ENCODE measurements around the gene MEF2C.

The MEF2C gene

GRCh38 chr5:88778736-88779135 is 104.2 kb downstream of the MEF2C start:
- no peak for DNase-seq (ENCODE audit: low spot score)
- CTCF ChIA-PET = interaction anchor here (0.6 kb wide), 1 partner anchor 9 kb away, joined by 3 read pairs; no protein-coding TSS in a partner anchor
- POLR2A ChIA-PET (ENCODE audit: low non-redundant PET) = no interaction called here
- TF ChIP-seq CTCF (conservative IDR thresholded peaks at IDR 0.05; ENCODE audit: low read depth) = no peak
- H3K27ac ChIP-seq = no peak overlapping the region

DNA sequence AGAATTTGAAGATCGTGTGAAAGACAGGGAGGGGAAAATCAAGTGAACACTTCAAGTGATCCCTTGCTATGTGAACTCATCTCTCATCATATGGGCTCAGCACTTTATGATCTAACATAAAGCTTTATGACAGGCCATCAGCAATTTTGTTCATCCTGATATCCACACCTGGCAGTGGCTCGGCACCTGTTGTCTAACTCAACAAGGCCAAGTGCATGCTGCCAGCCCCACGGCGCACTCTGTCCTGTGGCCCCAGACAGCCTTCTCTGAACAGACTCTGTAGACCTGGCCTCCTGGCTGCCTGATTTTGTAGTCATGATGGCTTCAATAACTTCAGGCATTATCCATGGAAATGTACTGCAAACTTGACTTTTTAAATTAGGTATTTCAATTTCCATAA is 106.3 kb downstream of the MEF2C start:
- CTCF ChIA-PET = no interaction called here
- POLR2A ChIA-PET (ENCODE audit: low non-redundant PET) = no interaction called here
- no peak for TF ChIP-seq CTCF (conservative IDR thresholded peaks at IDR 0.05; ENCODE audit: low read depth)
- DNase-seq (ENCODE audit: low spot score) = no peak
- no peak overlapping the region for H3K27ac ChIP-seq

DNA sequence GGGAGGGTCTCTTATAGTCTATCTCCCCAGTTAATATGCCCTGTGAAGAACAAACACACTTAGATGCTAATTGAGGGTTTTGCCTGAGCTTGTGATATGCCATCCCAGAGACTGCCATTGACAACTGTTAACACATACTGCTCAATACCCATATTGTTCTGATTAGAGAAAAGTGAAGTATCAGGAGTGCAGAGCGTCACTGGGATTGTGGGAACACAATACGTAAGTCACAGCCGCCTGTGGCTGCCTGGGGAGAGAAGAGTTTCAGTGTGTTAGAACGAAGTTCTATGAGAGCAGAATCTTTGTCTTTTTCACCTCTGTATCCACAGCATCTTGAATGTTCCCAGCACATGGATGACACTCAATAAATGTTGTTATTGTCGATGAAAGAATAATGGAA is 110.2 kb downstream of the MEF2C start:
- ChIA-PET POLR2A (ENCODE audit: low non-redundant PET) (no interaction called here), CTCF (no interaction called here)
- no peak overlapping the region for H3K27ac ChIP-seq
- no peak for TF ChIP-seq CTCF (conservative IDR thresholded peaks at IDR 0.05; ENCODE audit: low read depth)
- no peak for DNase-seq (ENCODE audit: low spot score)

DNA sequence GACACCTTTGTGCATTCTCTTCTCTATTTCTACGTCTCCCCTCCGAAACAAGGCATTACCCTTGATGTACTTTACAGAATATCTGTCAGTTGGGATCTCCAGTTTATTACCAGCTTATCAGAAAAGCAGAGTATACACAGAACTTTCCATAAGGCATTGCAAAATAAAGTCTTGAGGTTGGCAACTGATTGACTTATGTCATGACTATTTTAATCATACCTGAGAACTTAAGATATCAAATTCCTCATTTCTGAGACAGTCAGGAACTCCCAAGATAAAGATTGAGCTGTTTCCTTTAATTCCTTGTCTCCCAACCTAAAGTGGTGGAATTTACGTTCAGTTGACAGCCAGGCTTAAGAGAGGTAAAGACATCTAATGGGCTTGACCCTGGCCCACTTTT is 110.9 kb downstream of the MEF2C start:
- no peak overlapping the region for H3K27ac ChIP-seq
- TF ChIP-seq CTCF (conservative IDR thresholded peaks at IDR 0.05; ENCODE audit: low read depth) = no peak
- POLR2A ChIA-PET (ENCODE audit: low non-redundant PET) = no interaction called here
- DNase-seq (ENCODE audit: low spot score) = no peak
- CTCF ChIA-PET = no interaction called here

DNA sequence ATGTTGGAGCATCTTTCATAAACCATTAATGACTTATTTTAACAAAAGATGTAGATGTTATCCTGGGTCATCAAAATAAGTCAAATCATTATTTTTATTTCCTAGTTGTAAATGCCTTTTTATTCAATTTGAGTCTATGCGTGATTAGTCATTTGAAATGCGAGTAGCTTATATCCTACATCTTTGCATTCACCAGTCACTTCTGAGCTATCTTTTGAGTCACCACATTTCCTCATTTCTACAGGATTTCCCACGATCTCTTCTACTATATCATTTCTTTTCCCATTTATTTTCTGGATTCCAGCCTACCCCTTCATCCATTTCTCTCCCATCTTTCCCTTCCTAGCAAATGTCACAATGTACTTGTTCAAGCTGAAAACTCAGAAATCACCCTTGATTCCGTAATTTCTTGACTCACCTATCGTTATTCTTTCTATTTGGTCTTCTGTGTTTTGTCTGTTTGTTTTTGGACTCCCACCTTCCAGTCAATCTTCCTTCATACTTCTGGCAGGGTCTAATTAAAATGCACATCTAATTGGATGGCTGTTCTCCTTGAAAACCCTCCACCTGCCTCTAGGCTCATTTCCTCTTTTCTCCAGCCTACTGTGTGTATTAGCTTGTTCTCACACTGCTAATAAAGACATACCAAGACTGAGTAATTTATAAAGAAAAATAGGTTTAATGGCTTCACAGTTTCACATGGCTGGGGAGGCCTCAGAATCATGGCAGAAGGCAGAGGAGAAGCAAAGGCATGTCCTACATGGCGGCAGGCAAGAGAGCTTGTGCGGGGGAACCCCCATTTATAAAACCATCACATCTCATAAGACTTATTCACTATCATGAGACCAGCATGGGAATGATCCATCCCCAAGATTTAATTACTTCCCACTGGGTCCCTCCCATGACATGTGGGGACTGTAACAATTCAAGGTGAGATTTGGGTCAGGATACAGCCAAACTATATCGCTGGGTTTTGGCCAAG is 112.4 kb downstream of the MEF2C start:
- ChIA-PET POLR2A (ENCODE audit: low non-redundant PET) (no interaction called here), CTCF (interaction anchor here (0.7 kb wide), 1 partner anchor 9 kb away, joined by 3 read pairs; no protein-coding TSS in a partner anchor)
- no peak for DNase-seq (ENCODE audit: low spot score)
- no peak for TF ChIP-seq CTCF (conservative IDR thresholded peaks at IDR 0.05; ENCODE audit: low read depth)
- no peak overlapping the region for H3K27ac ChIP-seq

GRCh38 chr5:88769165-88769564 is 113.8 kb downstream of the MEF2C start:
- DNase-seq (ENCODE audit: low spot score) = no peak
- ChIA-PET CTCF (interaction anchor here (0.7 kb wide), 1 partner anchor 9 kb away, joined by 3 read pairs; no protein-coding TSS in a partner anchor), POLR2A (ENCODE audit: low non-redundant PET) (no interaction called here)

More at GRCh38 chr5:88769165-88769564, 113.8 kb downstream of the MEF2C start:
- no peak overlapping the region for H3K27ac ChIP-seq
- no peak for TF ChIP-seq CTCF (conservative IDR thresholded peaks at IDR 0.05; ENCODE audit: low read depth)

Data from RWPE1 (cell line).